ENCODE data around the gene ALDH3B1.
"Not testable (repeated sequence)": the region's sequence is repeated elsewhere in the genome, so short reads cannot be mapped to it uniquely, and the experiment has no call there.

DNA sequence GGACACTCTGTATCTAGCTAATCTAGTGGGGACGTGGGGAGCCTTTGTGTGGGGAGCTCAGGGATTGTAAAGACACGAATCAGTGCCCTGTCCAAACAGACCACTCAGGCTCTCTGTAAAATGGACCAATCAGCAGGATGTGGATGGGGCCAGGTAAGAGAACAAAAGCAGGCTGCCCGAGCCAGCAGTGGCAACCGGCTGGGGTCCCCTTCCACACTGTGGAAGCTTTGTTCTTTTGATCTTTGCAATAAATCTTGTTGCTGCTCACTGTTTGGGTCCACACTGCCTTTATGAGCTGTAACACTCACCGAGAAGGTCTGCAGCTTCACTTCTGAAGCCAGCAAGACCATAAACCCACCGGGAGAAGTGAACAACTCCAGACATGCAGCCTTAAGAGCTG is 46.2 kb upstream of the ALDH3B1 start:
- not testable (repeated sequence) for TF ChIP-seq CTCF (IDR thresholded peaks at IDR 0.05); ZFX (IDR thresholded peaks at IDR 0.05; ENCODE audit: borderline replicate concordance)
